ENCODE results near the gene WDR37. TPM values are rescaled to one million over a fixed set of nuclear protein-coding genes. Genes with fewer than 3 reads are reported as not detected.

Gene WDR37
- total and polyA plus RNA-seq, 9 of the 15 experiments (the other 6 are each of a cell fraction or from before 2014, with no cell fraction given): 2.3 to 11.6 (median 6.7) TPM

GRCh38 chr10:1019362-1019761 lies 36.8 kb upstream of the WDR37 start:
- Histone ChIP-seq H2AFZ (ENCODE audit: low read depth, low read length) (no peak overlapping the region), H3K4me2 (ENCODE audit: insufficient read depth, low read length) (no peak overlapping the region), H3K4me3 (no peak overlapping the region), H3K27ac (ENCODE audit: extremely low read depth, low read depth, low read length) (no peak overlapping the region), H3K27me3 (ENCODE audit: control insufficient read depth in 2 of 2, insufficient read depth in 2 of 2, low read length in 2 of 2) (no peaks in the 10 kb centered on the region), H3K79me2 (ENCODE audit: control insufficient read depth, insufficient read depth, low read length) (no peaks in the 10 kb centered on the region), H3K9me1 (ENCODE audit: control insufficient read depth, insufficient read depth, low read length) (no peaks in the 10 kb centered on the region), H3K4me1 (replicated peaks in 1 of 2; ENCODE audit: control insufficient read depth in 2 of 2, insufficient read depth in 2 of 2, low read length in 2 of 2) (peaks cover 3 to 6% of the 10 kb centered on the region in 2 experiments; a peak in 3 of 5 replicates), H3K36me3 (ENCODE audit: control insufficient read depth, insufficient read depth, low read length) (peaks cover 52% of the 10 kb centered on the region), H3K9me3 (replicated peaks; ENCODE audit: control insufficient read depth, insufficient read depth, low read depth, low read length) (no peaks in the 10 kb centered on the region), H4K20me1 (replicated peaks; ENCODE audit: control insufficient read depth, insufficient read depth, low read length) (no peaks in the 10 kb centered on the region), H3K9ac (ENCODE audit: insufficient read depth in 1 of 2, low read depth in 2 of 2, low read length in 2 of 2) (no peak overlapping the region)
- BruUV-seq (replicated peaks): no TSS peak
- in situ Hi-C loops (cut with MboI): no loop called here
- ChIA-PET POLR2A (interaction anchor here (0.6 to 2.1 kb wide), 6 partner anchors 10 to 29 kb away, joined by 3 to 9 read pairs (median 4); partner anchors contain the start of gene IDI1), CTCF (ENCODE audit: low intra/inter-chr PET ratio) (no interaction called here)
- ATAC-seq (no peak), DNase-seq (ENCODE audit: extremely low read depth in 1 of 4, low spot score in 3 of 4) (no peak), FAIRE-seq (no peak)
- TF ChIP-seq ELF2 (CRISPR knock-in tag; IDR thresholded peaks at IDR 0.05): no peak
- TF ChIP-seq MYNN (IDR thresholded peaks at IDR 0.05): peak; percentile 52; the same call in 1 of the 2 replicates
- TF ChIP-seq MYNN (CRISPR knock-in tag; IDR thresholded peaks at IDR 0.05): no peak
- TF ChIP-seq SUPT5H (IDR thresholded peaks at IDR 0.05): peak; percentile 60
- TF ChIP-seq, protein P1, sequence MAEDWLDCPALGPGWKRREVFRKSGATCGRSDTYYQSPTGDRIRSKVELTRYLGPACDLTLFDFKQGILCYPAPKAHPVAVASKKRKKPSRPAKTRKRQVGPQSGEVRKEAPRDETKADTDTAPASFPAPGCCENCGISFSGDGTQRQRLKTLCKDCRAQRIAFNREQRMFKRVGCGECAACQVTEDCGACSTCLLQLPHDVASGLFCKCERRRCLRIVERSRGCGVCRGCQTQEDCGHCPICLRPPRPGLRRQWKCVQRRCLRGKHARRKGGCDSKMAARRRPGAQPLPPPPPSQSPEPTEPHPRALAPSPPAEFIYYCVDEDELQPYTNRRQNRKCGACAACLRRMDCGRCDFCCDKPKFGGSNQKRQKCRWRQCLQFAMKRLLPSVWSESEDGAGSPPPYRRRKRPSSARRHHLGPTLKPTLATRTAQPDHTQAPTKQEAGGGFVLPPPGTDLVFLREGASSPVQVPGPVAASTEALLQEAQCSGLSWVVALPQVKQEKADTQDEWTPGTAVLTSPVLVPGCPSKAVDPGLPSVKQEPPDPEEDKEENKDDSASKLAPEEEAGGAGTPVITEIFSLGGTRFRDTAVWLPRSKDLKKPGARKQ (CRISPR knock-in tag; IDR thresholded peaks at IDR 0.05): no peak
- TF ChIP-seq MCM2 (IDR thresholded peaks at IDR 0.05; ENCODE audit: low read depth): no peak
- no peak for TF ChIP-seq IRF9 (tag; IDR thresholded peaks at IDR 0.05)
- peak; percentile 54; the same call in 1 of the 2 replicates for TF ChIP-seq POLR2AphosphoS5 (IDR thresholded peaks at IDR 0.05; ENCODE audit: control insufficient read depth, insufficient read depth, low read depth, low read length)
- TF ChIP-seq TAF7 (tag; IDR thresholded peaks at IDR 0.05): no peak
- peak; percentile 55; the same call in 1 of the 2 replicates for TF ChIP-seq POLR2A (conservative IDR thresholded peaks at IDR 0.05)
- TF ChIP-seq, protein P2, sequence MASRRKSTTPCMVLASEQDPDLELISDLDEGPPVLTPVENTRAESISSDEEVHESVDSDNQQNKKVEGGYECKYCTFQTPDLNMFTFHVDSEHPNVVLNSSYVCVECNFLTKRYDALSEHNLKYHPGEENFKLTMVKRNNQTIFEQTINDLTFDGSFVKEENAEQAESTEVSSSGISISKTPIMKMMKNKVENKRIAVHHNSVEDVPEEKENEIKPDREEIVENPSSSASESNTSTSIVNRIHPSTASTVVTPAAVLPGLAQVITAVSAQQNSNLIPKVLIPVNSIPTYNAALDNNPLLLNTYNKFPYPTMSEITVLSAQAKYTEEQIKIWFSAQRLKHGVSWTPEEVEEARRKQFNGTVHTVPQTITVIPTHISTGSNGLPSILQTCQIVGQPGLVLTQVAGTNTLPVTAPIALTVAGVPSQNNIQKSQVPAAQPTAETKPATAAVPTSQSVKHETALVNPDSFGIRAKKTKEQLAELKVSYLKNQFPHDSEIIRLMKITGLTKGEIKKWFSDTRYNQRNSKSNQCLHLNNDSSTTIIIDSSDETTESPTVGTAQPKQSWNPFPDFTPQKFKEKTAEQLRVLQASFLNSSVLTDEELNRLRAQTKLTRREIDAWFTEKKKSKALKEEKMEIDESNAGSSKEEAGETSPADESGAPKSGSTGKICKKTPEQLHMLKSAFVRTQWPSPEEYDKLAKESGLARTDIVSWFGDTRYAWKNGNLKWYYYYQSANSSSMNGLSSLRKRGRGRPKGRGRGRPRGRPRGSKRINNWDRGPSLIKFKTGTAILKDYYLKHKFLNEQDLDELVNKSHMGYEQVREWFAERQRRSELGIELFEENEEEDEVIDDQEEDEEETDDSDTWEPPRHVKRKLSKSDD (conservative IDR thresholded peaks at IDR 0.05; ENCODE audit: low read length): no peak
- TF ChIP-seq, protein P3, sequence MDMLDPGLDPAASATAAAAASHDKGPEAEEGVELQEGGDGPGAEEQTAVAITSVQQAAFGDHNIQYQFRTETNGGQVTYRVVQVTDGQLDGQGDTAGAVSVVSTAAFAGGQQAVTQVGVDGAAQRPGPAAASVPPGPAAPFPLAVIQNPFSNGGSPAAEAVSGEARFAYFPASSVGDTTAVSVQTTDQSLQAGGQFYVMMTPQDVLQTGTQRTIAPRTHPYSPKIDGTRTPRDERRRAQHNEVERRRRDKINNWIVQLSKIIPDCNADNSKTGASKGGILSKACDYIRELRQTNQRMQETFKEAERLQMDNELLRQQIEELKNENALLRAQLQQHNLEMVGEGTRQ (CRISPR knock-in tag; IDR thresholded peaks at IDR 0.05): no peak
- TF ChIP-seq ZC3H4 (CRISPR knock-in tag; IDR thresholded peaks at IDR 0.05; ENCODE audit: borderline replicate concordance): no peak
- WGBS (ENCODE audit: insufficient coverage, low coverage, missing lambda C conversion rate): 87% methylated on average over 10 of the region's 10 CpGs
- intact Hi-C loops (cut with micrococcal nuclease): no loop called here

All from K562 (cell line).